Measurements from ENCODE around the gene COL6A3.

The COL6A3 gene

GRCh38 chr2:237330541-237330940 lies 83.4 kb downstream of the COL6A3 start:
- no peak overlapping the region for H3K4me3 ChIP-seq (ENCODE audit: low read depth, low read length)
- H3K4me1 ChIP-seq (ENCODE audit: control insufficient read depth, insufficient read depth, low read length), result peaks cover under 1% of the 10 kb centered on the region; the same call in 1 of the 2 replicates
- H3K9me3 ChIP-seq (ENCODE audit: control insufficient read depth, insufficient read depth, low read depth, low read length), result no peaks in the 10 kb centered on the region
- TF ChIP-seq ZNF350 (tag by site-specific recombination; IDR thresholded peaks at IDR 0.05) (no peak), TRIM28 (IDR thresholded peaks at IDR 0.05; ENCODE audit: borderline replicate concordance, low read length) (no peak), ZNF544 (tag by site-specific recombination; IDR thresholded peaks at IDR 0.05) (no peak), ZNF354C (tag by site-specific recombination; IDR thresholded peaks at IDR 0.05; ENCODE audit: borderline replicate concordance, low read depth) (no peak), ZNF114 (tag by site-specific recombination; IDR thresholded peaks at IDR 0.05) (no peak), ZNF16 (tag by site-specific recombination; IDR thresholded peaks at IDR 0.05; ENCODE audit: low read depth) (no peak), RBAK (tag by site-specific recombination; IDR thresholded peaks at IDR 0.05) (no peak)
- no peaks in the 10 kb centered on the region for H3K36me3 ChIP-seq (ENCODE audit: control insufficient read depth in 2 of 2, insufficient read depth in 1 of 2, low read length in 2 of 2)
- no peak overlapping the region for H3K27ac ChIP-seq (ENCODE audit: extremely low read depth, low read depth, low read length)
- ChIA-PET CTCF (no interaction called here), POLR2A (no interaction called here)

- no peak overlapping the region for H3K4me3 ChIP-seq (ENCODE audit: low read depth, low read length)
- TF ChIP-seq ZNF626 (tag by site-specific recombination; IDR thresholded peaks at IDR 0.05), result no peak
- TF ChIP-seq ZNF629 (tag by site-specific recombination; IDR thresholded peaks at IDR 0.05), result no peak
- TF ChIP-seq ZNF585B (tag by site-specific recombination; IDR thresholded peaks at IDR 0.05), result no peak
- no peak for TF ChIP-seq ZSCAN16 (tag by site-specific recombination; IDR thresholded peaks at IDR 0.05)
- no peak for TF ChIP-seq ZNF138 (tag by site-specific recombination; IDR thresholded peaks at IDR 0.05; ENCODE audit: borderline replicate concordance)
- no peak for TF ChIP-seq ZNF416 (tag by site-specific recombination; IDR thresholded peaks at IDR 0.05)
- TF ChIP-seq ZNF660 (tag by site-specific recombination; IDR thresholded peaks at IDR 0.05), result no peak
- TF ChIP-seq REST (tag by site-specific recombination; IDR thresholded peaks at IDR 0.05), result no peak
- TF ChIP-seq ZSCAN23 (tag by site-specific recombination; IDR thresholded peaks at IDR 0.05), result no peak
- no peak for TF ChIP-seq KLF8 (tag by site-specific recombination; IDR thresholded peaks at IDR 0.05)
- no peak for TF ChIP-seq ZNF433 (tag by site-specific recombination; IDR thresholded peaks at IDR 0.05; ENCODE audit: low read depth)
- no peak overlapping the region for H3K27ac ChIP-seq (ENCODE audit: extremely low read depth, low read depth, low read length)
- ChIA-PET CTCF (interaction anchor here (0.6 kb wide), 1 partner anchor 259 kb away, joined by 3 read pairs; no protein-coding TSS in a partner anchor), POLR2A (no interaction called here)
- no peaks in the 10 kb centered on the region for H3K36me3 ChIP-seq (ENCODE audit: control insufficient read depth in 2 of 2, insufficient read depth in 1 of 2, low read length in 2 of 2)
- no peaks in the 10 kb centered on the region for H3K9me3 ChIP-seq (ENCODE audit: control insufficient read depth, insufficient read depth, low read depth, low read length)
- H3K4me1 ChIP-seq (ENCODE audit: control insufficient read depth, insufficient read depth, low read length), result peaks cover 4% of the 10 kb centered on the region; the same call in 1 of the 2 replicates
Measured at GRCh38 chr2:237327175-237327950, 86.6 kb downstream of the COL6A3 start.
